DOHH2 (cell line): ENCODE results near the gene PRAC1.

Source experiments
- H3F3A ChIP-seq: fragments of 200-600 bp; sonication (generic), shearing (Covaris generic); 2 replicates; pipeline ENCODE4 v1.6.0; 2016; ENCODE audit warnings: antibody characterized with exemption, mild to moderate bottlenecking; ENCODE audit not compliant: control insufficient read depth, insufficient read depth
- H3K27ac ChIP-seq: fragments of 200-600 bp; sonication (generic); 2 replicates; pipeline ENCODE4 v1.5.1; 2014; ENCODE audit warnings: low read depth, mild to moderate bottlenecking, low read length, moderate library complexity
- H3K27me3 ChIP-seq: fragments of 200-600 bp; sonication (generic); 2 replicates; pipeline ENCODE4 v1.6.1; 2014; ENCODE audit warnings: mild to moderate bottlenecking, low read length, mixed read lengths; ENCODE audit not compliant: control insufficient read depth
- H3K36me3 ChIP-seq: fragments of 200-600 bp; sonication (generic); 2 replicates; pipeline ENCODE4 v1.6.1; 2014; ENCODE audit warnings: mild to moderate bottlenecking, low read length, moderate library complexity, mixed read lengths; ENCODE audit not compliant: control insufficient read depth
- H3K4me1 ChIP-seq: fragments of 200-600 bp; sonication (generic); 2 replicates; pipeline ENCODE4 v1.6.1; 2014; ENCODE audit warnings: mild to moderate bottlenecking, low read length, mixed read lengths; ENCODE audit not compliant: control insufficient read depth
- H3K4me2 ChIP-seq: fragments of 200-600 bp; sonication (generic); 2 replicates; pipeline ENCODE4 v1.6.0; 2014; ENCODE audit warnings: mild to moderate bottlenecking, low read length, moderate library complexity
- H3K4me3 ChIP-seq: fragments of 200-600 bp; sonication (generic); 2 replicates; pipeline ENCODE4 v1.5.1; 2014; ENCODE audit warnings: mild to moderate bottlenecking, low read length, mixed read lengths
- H3K79me2 ChIP-seq: fragments of 200-600 bp; sonication (generic); 2 replicates; pipeline ENCODE4 v1.6.1; 2014; ENCODE audit warnings: mild to moderate bottlenecking, low read length, mixed read lengths; ENCODE audit not compliant: control insufficient read depth
- H3K9me2 ChIP-seq: fragments of 200-600 bp; sonication (generic); replicated peaks from 2 replicates; pipeline ENCODE4 v1.6.1; 2014; ENCODE audit warnings: mild to moderate bottlenecking, low read length, mixed read lengths; ENCODE audit not compliant: control insufficient read depth
- H3K9me3 ChIP-seq: fragments of 200-600 bp; sonication (generic); 2 replicates; pipeline ENCODE4 v1.6.1; 2014; ENCODE audit warnings: antibody characterized with exemption, low read length, mixed read lengths; ENCODE audit not compliant: control insufficient read depth, insufficient read depth
- H4K20me1 ChIP-seq: fragments of 200-600 bp; sonication (generic); 2 replicates; pipeline ENCODE4 v1.6.0; 2014; ENCODE audit warnings: low read depth, mild to moderate bottlenecking, antibody characterized with exemption, low read length, moderate library complexity; ENCODE audit not compliant: control insufficient read depth, insufficient read depth
- EZH2phosphoT487 ChIP-seq: fragments of 200-600 bp; sonication (generic); IDR thresholded peaks from 2 replicates; pipeline ENCODE4 v1.6.1; 2017; ENCODE audit warnings: borderline replicate concordance, mild to moderate bottlenecking, antibody characterized with exemption, low read length, moderate library complexity, mixed read lengths
- TF ChIP-seq, protein P1 (sequence below): fragments of 200-600 bp; sonication (generic); IDR thresholded peaks from one replicate; pipeline ENCODE4 v1.5.1; 2014; ENCODE audit warnings: antibody characterized with exemption, mild to moderate bottlenecking, low read depth, low read length; ENCODE audit not compliant: poor library complexity, severe bottlenecking

Gene PRAC1

DNA sequence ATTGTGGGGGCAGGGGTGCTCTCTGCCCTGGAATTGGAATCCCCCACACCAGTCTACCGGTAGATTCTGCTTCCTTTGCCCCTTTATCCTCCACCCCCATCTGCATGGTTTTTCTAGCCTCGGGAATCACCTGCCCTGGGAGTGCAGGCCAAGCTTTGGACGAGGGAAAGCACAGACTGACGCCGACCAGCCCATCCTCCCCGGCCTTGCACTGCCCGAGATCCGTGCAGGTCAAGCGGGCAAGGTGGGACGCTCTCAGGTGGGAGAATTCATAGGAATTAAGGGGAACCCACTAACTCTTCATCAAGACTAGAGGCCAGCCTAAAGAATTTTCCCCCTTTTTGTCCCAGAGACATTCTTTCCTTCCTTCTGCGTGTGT is 16.1 kb upstream of the PRAC1 start:
- TF ChIP-seq EZH2phosphoT487: no peak
- TF ChIP-seq, protein P1, sequence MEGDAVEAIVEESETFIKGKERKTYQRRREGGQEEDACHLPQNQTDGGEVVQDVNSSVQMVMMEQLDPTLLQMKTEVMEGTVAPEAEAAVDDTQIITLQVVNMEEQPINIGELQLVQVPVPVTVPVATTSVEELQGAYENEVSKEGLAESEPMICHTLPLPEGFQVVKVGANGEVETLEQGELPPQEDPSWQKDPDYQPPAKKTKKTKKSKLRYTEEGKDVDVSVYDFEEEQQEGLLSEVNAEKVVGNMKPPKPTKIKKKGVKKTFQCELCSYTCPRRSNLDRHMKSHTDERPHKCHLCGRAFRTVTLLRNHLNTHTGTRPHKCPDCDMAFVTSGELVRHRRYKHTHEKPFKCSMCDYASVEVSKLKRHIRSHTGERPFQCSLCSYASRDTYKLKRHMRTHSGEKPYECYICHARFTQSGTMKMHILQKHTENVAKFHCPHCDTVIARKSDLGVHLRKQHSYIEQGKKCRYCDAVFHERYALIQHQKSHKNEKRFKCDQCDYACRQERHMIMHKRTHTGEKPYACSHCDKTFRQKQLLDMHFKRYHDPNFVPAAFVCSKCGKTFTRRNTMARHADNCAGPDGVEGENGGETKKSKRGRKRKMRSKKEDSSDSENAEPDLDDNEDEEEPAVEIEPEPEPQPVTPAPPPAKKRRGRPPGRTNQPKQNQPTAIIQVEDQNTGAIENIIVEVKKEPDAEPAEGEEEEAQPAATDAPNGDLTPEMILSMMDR: no peak
- H3K9me2 ChIP-seq: no peaks in the 10 kb centered on the region
- peaks cover 61% of the 10 kb centered on the region for H3K27me3 ChIP-seq
- no peaks in the 10 kb centered on the region for H3K4me1 ChIP-seq
- no peaks in the 10 kb centered on the region for H3K79me2 ChIP-seq
- H3K4me2 ChIP-seq: no peak overlapping the region
- H3K36me3 ChIP-seq: no peaks in the 10 kb centered on the region
- H3K9me3 ChIP-seq: no peaks in the 10 kb centered on the region
- H4K20me1 ChIP-seq: no peaks in the 10 kb centered on the region
- no peaks in the 10 kb centered on the region for H3F3A ChIP-seq
- no peak overlapping the region for H3K27ac ChIP-seq
- no peak overlapping the region for H3K4me3 ChIP-seq

DNA sequence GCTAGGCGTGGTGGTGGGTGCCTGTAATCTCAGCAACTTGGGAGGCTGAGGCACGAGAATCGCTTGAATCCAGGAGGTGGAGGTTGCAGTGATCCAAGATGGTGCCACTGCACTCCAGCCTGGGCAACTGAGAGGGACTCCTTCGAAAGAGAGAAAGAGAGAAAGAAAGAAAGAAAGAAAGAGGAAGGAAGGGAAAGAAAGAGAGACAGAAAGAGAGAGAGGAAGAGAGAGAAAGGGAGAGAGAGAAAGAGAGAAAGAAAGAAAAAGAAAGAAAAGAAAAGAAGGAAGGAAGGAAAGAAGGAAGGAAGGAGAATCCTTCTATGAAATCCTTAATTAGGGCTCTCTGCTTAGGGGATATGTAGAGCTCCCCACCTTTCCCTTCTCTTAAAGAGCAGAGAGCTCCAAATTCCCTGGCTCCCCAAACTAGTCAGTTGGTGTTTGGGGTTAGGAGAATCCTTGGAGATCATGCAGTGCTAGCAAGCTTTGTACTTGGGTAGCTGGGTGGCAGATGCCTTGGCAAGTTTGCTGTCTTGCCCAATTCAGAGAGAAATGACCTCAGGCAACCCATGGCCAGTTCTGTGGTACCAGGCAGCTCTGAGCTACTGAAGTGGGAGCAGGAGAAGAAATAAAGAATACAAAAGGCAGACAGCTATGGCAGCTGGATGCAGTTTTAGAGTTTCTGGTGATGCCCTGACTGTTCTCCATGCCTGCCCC is 15.2 kb upstream of the PRAC1 start:
- Histone ChIP-seq H3K9me2 (no peaks in the 10 kb centered on the region), H3K36me3 (no peaks in the 10 kb centered on the region), H3K9me3 (no peaks in the 10 kb centered on the region), H3K79me2 (no peaks in the 10 kb centered on the region), H3K27me3 (peaks cover 52% of the 10 kb centered on the region), H3K4me3 (no peak overlapping the region), H3F3A (no peaks in the 10 kb centered on the region), H3K4me1 (no peaks in the 10 kb centered on the region), H3K4me2 (no peak overlapping the region), H3K27ac (no peak overlapping the region), H4K20me1 (no peaks in the 10 kb centered on the region)
- TF ChIP-seq, protein P1: no peak
- TF ChIP-seq EZH2phosphoT487: no peak

DNA sequence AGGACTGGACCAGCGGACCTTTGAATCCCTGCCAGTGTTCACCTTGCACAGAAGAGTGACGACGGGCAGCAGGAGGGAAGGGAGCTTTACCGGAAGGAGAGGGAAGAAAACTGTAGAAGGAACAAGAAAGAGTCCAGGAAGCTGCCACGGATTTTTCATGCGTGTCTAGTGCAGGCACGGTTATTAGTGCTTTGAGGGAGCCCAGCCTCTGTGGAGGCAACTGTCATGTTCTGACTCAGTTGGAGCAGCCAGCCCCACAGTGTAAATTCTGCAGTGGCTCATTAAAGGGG is 12.7 kb upstream of the PRAC1 start:
- no peaks in the 10 kb centered on the region for H3F3A ChIP-seq
- H4K20me1 ChIP-seq: no peaks in the 10 kb centered on the region
- no peak overlapping the region for H3K4me3 ChIP-seq
- no peaks in the 10 kb centered on the region for H3K9me3 ChIP-seq
- no peaks in the 10 kb centered on the region for H3K4me1 ChIP-seq
- no peak overlapping the region for H3K27ac ChIP-seq
- no peak overlapping the region for H3K4me2 ChIP-seq
- peaks cover 54% of the 10 kb centered on the region for H3K27me3 ChIP-seq
- H3K9me2 ChIP-seq: no peaks in the 10 kb centered on the region
- TF ChIP-seq EZH2phosphoT487: no peak
- TF ChIP-seq, protein P1: no peak
- H3K36me3 ChIP-seq: no peaks in the 10 kb centered on the region
- H3K79me2 ChIP-seq: no peaks in the 10 kb centered on the region
